ENCODE measurements around the gene ADSL. TPM values are rescaled to one million over a fixed set of nuclear protein-coding genes. Genes with fewer than 3 reads are reported as not detected.

The ADSL gene
- 10 to 100 TPM; 60.6 to 73.8 (median 70.9) TPM for total RNA-seq (2021; fragmentation: NEBNext Ultra II Directional; extraction: Animal tissue kit (Norgen Biotek cat#: 25700))
- long read RNA-seq, full-length matches to known transcripts, result 103 of 124 reads
- long read RNA-seq, partial matches to known transcripts, result 6 of 124 reads
- long read RNA-seq, other reads (novel, unspliced or antisense), result 15 of 124 reads

GRCh38 chr22:40346185-40347118 is at the start of gene ADSL:
Gene ADSL (plus strand): TSS chr22:40346500. CDS start chr22:40346559, 59 bp downstream.
- DNase-seq, result peak; percentile 78
- Mint-ChIP-seq H3K36me3 (ENCODE audit: low read depth) (peaks cover 9% of the 10 kb centered on the region), H3K4me3 (peak within 1 kb of the TSS; percentile 100), H3K27ac (peak within 1 kb of the TSS; percentile 98), H3K27me3 (ENCODE audit: insufficient read depth) (no peaks in the 10 kb centered on the region; the same call in 1 of the 2 replicates), H3K9me3 (no peaks in the 10 kb centered on the region), H3K4me1 (ENCODE audit: low read depth) (peaks cover 21% of the 10 kb centered on the region)
- no peak for TF ChIP-seq CTCF (IDR thresholded peaks at IDR 0.05)

GRCh38 chr22:40300316-40300715 is 46.0 kb upstream of the ADSL start:
- H3K27me3 Mint-ChIP-seq (ENCODE audit: insufficient read depth), result peaks cover 1% of the 10 kb centered on the region; the same call in 1 of the 2 replicates
- H3K36me3 Mint-ChIP-seq (ENCODE audit: low read depth), result peaks cover 32% of the 10 kb centered on the region
- no peak overlapping the region for H3K4me3 Mint-ChIP-seq
- H3K9me3 Mint-ChIP-seq, result no peaks in the 10 kb centered on the region
- no peak for DNase-seq
- H3K27ac Mint-ChIP-seq, result no peak overlapping the region
- H3K4me1 Mint-ChIP-seq (ENCODE audit: low read depth), result peaks cover 6% of the 10 kb centered on the region
- no peak for TF ChIP-seq CTCF (IDR thresholded peaks at IDR 0.05)

GRCh38 chr22:40300884-40301672 is 45.2 kb upstream of the ADSL start:
- peaks cover 25% of the 10 kb centered on the region for H3K36me3 Mint-ChIP-seq (ENCODE audit: low read depth)
- TF ChIP-seq CTCF (IDR thresholded peaks at IDR 0.05), result no peak
- no peaks in the 10 kb centered on the region for H3K27me3 Mint-ChIP-seq (ENCODE audit: insufficient read depth)
- H3K4me3 Mint-ChIP-seq, result no peak overlapping the region
- peaks cover 6% of the 10 kb centered on the region for H3K4me1 Mint-ChIP-seq (ENCODE audit: low read depth)
- H3K9me3 Mint-ChIP-seq, result no peaks in the 10 kb centered on the region
- no peak for DNase-seq
- no peak overlapping the region for H3K27ac Mint-ChIP-seq

GRCh38 chr22:40302149-40302548 is 44.2 kb upstream of the ADSL start:
- no peaks in the 10 kb centered on the region for H3K9me3 Mint-ChIP-seq
- H3K27me3 Mint-ChIP-seq (ENCODE audit: insufficient read depth), result no peaks in the 10 kb centered on the region
- no peak for DNase-seq
- no peak overlapping the region for H3K27ac Mint-ChIP-seq
- H3K36me3 Mint-ChIP-seq (ENCODE audit: low read depth), result peaks cover 20% of the 10 kb centered on the region
- TF ChIP-seq CTCF (IDR thresholded peaks at IDR 0.05), result no peak
- H3K4me1 Mint-ChIP-seq (ENCODE audit: low read depth), result peaks cover 6% of the 10 kb centered on the region
- no peak overlapping the region for H3K4me3 Mint-ChIP-seq

GRCh38 chr22:40305625-40306024 is 40.7 kb upstream of the ADSL start:
- no peak overlapping the region for H3K4me3 Mint-ChIP-seq
- peaks cover 24% of the 10 kb centered on the region for H3K4me1 Mint-ChIP-seq (ENCODE audit: low read depth)
- H3K36me3 Mint-ChIP-seq (ENCODE audit: low read depth), result peaks cover 27% of the 10 kb centered on the region
- no peak for TF ChIP-seq CTCF (IDR thresholded peaks at IDR 0.05)
- no peaks in the 10 kb centered on the region for H3K9me3 Mint-ChIP-seq
- H3K27ac Mint-ChIP-seq, result no peak overlapping the region
- no peaks in the 10 kb centered on the region for H3K27me3 Mint-ChIP-seq (ENCODE audit: insufficient read depth)
- no peak for DNase-seq
